ENCODE results near the gene ADAMTS17.

The ADAMTS17 gene

GRCh38 chr15:99984491-99985243 lies 357.1 kb downstream of the ADAMTS17 start:
- no peak overlapping the region for H3K18ac ChIP-seq (ENCODE audit: low read length)
- peaks cover 10% of the 10 kb centered on the region for H3K79me1 ChIP-seq (ENCODE audit: low read length)
- H2BK120ac ChIP-seq (ENCODE audit: insufficient read depth, low read length, poor library complexity) = no peak overlapping the region
- no peak overlapping the region for H3K9ac ChIP-seq (ENCODE audit: low read length)
- peaks cover 21 to 26% of the 10 kb centered on the region in 2 experiments for H3K4me1 ChIP-seq (ENCODE audit: control insufficient read depth in 1 of 2, insufficient read depth in 2 of 2, low read length in 2 of 2)
- H3K9me3 ChIP-seq (ENCODE audit: insufficient read depth, low read depth, low read length) = peaks cover 3% of the 10 kb centered on the region
- no peak overlapping the region for H3K4ac ChIP-seq (ENCODE audit: low read depth, low read length)
- H2AK5ac ChIP-seq (ENCODE audit: low read length) = peak overlapping the region; percentile 20
- no CpG with 5 or more reads among the region's 18 CpGs for WGBS (ENCODE audit: extremely low coverage, insufficient coverage, insufficient read length)
- no peak overlapping the region for H2BK12ac ChIP-seq (ENCODE audit: low read length)
- H3K23ac ChIP-seq (ENCODE audit: low read length) = no peak overlapping the region
- H3K4me2 ChIP-seq (ENCODE audit: low read length) = no peak overlapping the region
- H4K91ac ChIP-seq (ENCODE audit: low read depth, low read length) = no peak overlapping the region
- H2AFZ ChIP-seq (ENCODE audit: insufficient read depth, low read length, poor library complexity) = no peak overlapping the region
- no peak overlapping the region for H3K4me3 ChIP-seq (ENCODE audit: low read depth, low read length)
- H2BK5ac ChIP-seq (ENCODE audit: low read depth, low read length, poor library complexity) = peak overlapping the region; percentile 59
- no peaks in the 10 kb centered on the region for H3K27me3 ChIP-seq (ENCODE audit: insufficient read depth, low read length)
- H3K79me2 ChIP-seq (ENCODE audit: control insufficient read depth, insufficient read depth, low read length, poor library complexity) = no peaks in the 10 kb centered on the region
- DNase-seq = no peak
- H3K36me3 ChIP-seq (ENCODE audit: control insufficient read depth in 1 of 2, insufficient read depth in 2 of 2, low read length in 2 of 2) = no peaks in the 10 kb centered on the region
- H3K14ac ChIP-seq (ENCODE audit: low read length) = no peak overlapping the region
- peak overlapping the region; percentile 89 for H3K27ac ChIP-seq (ENCODE audit: low read depth, low read length)
- no peak overlapping the region for H4K12ac ChIP-seq (ENCODE audit: low read depth, low read length)
- H4K8ac ChIP-seq (ENCODE audit: low read depth, low read length) = no peak overlapping the region

- no peaks in the 10 kb centered on the region for H3K27me3 ChIP-seq (ENCODE audit: insufficient read depth, low read length)
- peak overlapping the region; percentile 75 for H4K91ac ChIP-seq (ENCODE audit: low read depth, low read length)
- WGBS (ENCODE audit: extremely low coverage, insufficient coverage, insufficient read length) = no CpG with 5 or more reads among the region's 17 CpGs
Observed at GRCh38 chr15:99983886-99984286, 357.9 kb downstream of the ADAMTS17 start.

GRCh38 chr15:99983171-99983885 lies 358.4 kb downstream of the ADAMTS17 start:
- peak overlapping the region; percentile 59 for H3K4me2 ChIP-seq (ENCODE audit: low read length)
- H3K79me1 ChIP-seq (ENCODE audit: low read length) = peaks cover 10% of the 10 kb centered on the region
- no peak for DNase-seq
- no peaks in the 10 kb centered on the region for H3K36me3 ChIP-seq (ENCODE audit: control insufficient read depth in 1 of 2, insufficient read depth in 2 of 2, low read length in 2 of 2)
- peak overlapping the region; percentile 9 for H2BK12ac ChIP-seq (ENCODE audit: low read length)
- peak overlapping the region; percentile 75 for H4K8ac ChIP-seq (ENCODE audit: low read depth, low read length)
- H3K18ac ChIP-seq (ENCODE audit: low read length) = peak overlapping the region; percentile 5
- H2AFZ ChIP-seq (ENCODE audit: insufficient read depth, low read length, poor library complexity) = no peak overlapping the region
- H3K4me1 ChIP-seq (ENCODE audit: control insufficient read depth in 1 of 2, insufficient read depth in 2 of 2, low read length in 2 of 2) = peaks cover 23 to 26% of the 10 kb centered on the region in 2 experiments
- H3K14ac ChIP-seq (ENCODE audit: low read length) = peak overlapping the region; percentile 16
- H4K91ac ChIP-seq (ENCODE audit: low read depth, low read length) = peak overlapping the region; percentile 75
- H3K9ac ChIP-seq (ENCODE audit: low read length) = no peak overlapping the region
- peak overlapping the region; percentile 89 for H3K27ac ChIP-seq (ENCODE audit: low read depth, low read length)
- H3K27me3 ChIP-seq (ENCODE audit: insufficient read depth, low read length) = no peaks in the 10 kb centered on the region
- H3K23ac ChIP-seq (ENCODE audit: low read length) = no peak overlapping the region
- no peak overlapping the region for H4K12ac ChIP-seq (ENCODE audit: low read depth, low read length)
- peak overlapping the region; percentile 59 for H2BK5ac ChIP-seq (ENCODE audit: low read depth, low read length, poor library complexity)
- no CpG with 5 or more reads among the region's 15 CpGs for WGBS (ENCODE audit: extremely low coverage, insufficient coverage, insufficient read length)
- no peak overlapping the region for H3K4ac ChIP-seq (ENCODE audit: low read depth, low read length)
- peak overlapping the region; percentile 31 for H3K4me3 ChIP-seq (ENCODE audit: low read depth, low read length)
- H2BK120ac ChIP-seq (ENCODE audit: insufficient read depth, low read length, poor library complexity) = peak overlapping the region; percentile 20
- no peaks in the 10 kb centered on the region for H3K9me3 ChIP-seq (ENCODE audit: insufficient read depth, low read depth, low read length)
- H3K79me2 ChIP-seq (ENCODE audit: control insufficient read depth, insufficient read depth, low read length, poor library complexity) = no peaks in the 10 kb centered on the region
- no peak overlapping the region for H2AK5ac ChIP-seq (ENCODE audit: low read length)

More at GRCh38 chr15:99983886-99984286, 357.9 kb downstream of the ADAMTS17 start:
- Histone ChIP-seq H3K4me1 (ENCODE audit: control insufficient read depth in 1 of 2, insufficient read depth in 2 of 2, low read length in 2 of 2) (peaks cover 21 to 26% of the 10 kb centered on the region in 2 experiments), H3K27ac (ENCODE audit: low read depth, low read length) (peak overlapping the region; percentile 89), H2BK5ac (ENCODE audit: low read depth, low read length, poor library complexity) (peak overlapping the region; percentile 59), H2BK12ac (ENCODE audit: low read length) (peak overlapping the region; percentile 58), H3K36me3 (ENCODE audit: control insufficient read depth in 1 of 2, insufficient read depth in 2 of 2, low read length in 2 of 2) (no peaks in the 10 kb centered on the region), H2AFZ (ENCODE audit: insufficient read depth, low read length, poor library complexity) (peak overlapping the region; percentile 30), H3K79me2 (ENCODE audit: control insufficient read depth, insufficient read depth, low read length, poor library complexity) (no peaks in the 10 kb centered on the region), H3K9me3 (ENCODE audit: insufficient read depth, low read depth, low read length) (peaks cover 3% of the 10 kb centered on the region), H3K4ac (ENCODE audit: low read depth, low read length) (no peak overlapping the region), H2AK5ac (ENCODE audit: low read length) (no peak overlapping the region), H3K79me1 (ENCODE audit: low read length) (peaks cover 10% of the 10 kb centered on the region), H4K8ac (ENCODE audit: low read depth, low read length) (peak overlapping the region; percentile 75), H3K18ac (ENCODE audit: low read length) (no peak overlapping the region), H3K23ac (ENCODE audit: low read length) (no peak overlapping the region), H3K4me3 (ENCODE audit: low read depth, low read length) (no peak overlapping the region), H3K4me2 (ENCODE audit: low read length) (peak overlapping the region; percentile 59), H4K12ac (ENCODE audit: low read depth, low read length) (no peak overlapping the region), H2BK120ac (ENCODE audit: insufficient read depth, low read length, poor library complexity) (peak overlapping the region; percentile 38), H3K14ac (ENCODE audit: low read length) (peak overlapping the region; percentile 16), H3K9ac (ENCODE audit: low read length) (no peak overlapping the region)
- no peak for DNase-seq

GRCh38 chr15:99982662-99983061 lies 359.1 kb downstream of the ADAMTS17 start:
- no peak overlapping the region for H2BK12ac ChIP-seq (ENCODE audit: low read length)
- H3K79me1 ChIP-seq (ENCODE audit: low read length) = peaks cover 10% of the 10 kb centered on the region
- no peak overlapping the region for H2BK120ac ChIP-seq (ENCODE audit: insufficient read depth, low read length, poor library complexity)
- peak overlapping the region; percentile 16 for H3K4me2 ChIP-seq (ENCODE audit: low read length)
- no peak overlapping the region for H3K14ac ChIP-seq (ENCODE audit: low read length)
- no peak overlapping the region for H3K4me3 ChIP-seq (ENCODE audit: low read depth, low read length)
- no peak overlapping the region for H3K18ac ChIP-seq (ENCODE audit: low read length)
- no peak overlapping the region for H4K12ac ChIP-seq (ENCODE audit: low read depth, low read length)
- no peak overlapping the region for H4K91ac ChIP-seq (ENCODE audit: low read depth, low read length)
- no peaks in the 10 kb centered on the region for H3K36me3 ChIP-seq (ENCODE audit: control insufficient read depth in 1 of 2, insufficient read depth in 2 of 2, low read length in 2 of 2)
- no peak overlapping the region for H3K9ac ChIP-seq (ENCODE audit: low read length)
- no peak overlapping the region for H2AK5ac ChIP-seq (ENCODE audit: low read length)
- no CpG with 5 or more reads among the region's 4 CpGs for WGBS (ENCODE audit: extremely low coverage, insufficient coverage, insufficient read length)
- no peak overlapping the region for H2BK5ac ChIP-seq (ENCODE audit: low read depth, low read length, poor library complexity)
- no peak for DNase-seq
- peaks cover 3% of the 10 kb centered on the region for H3K9me3 ChIP-seq (ENCODE audit: insufficient read depth, low read depth, low read length)
- no peak overlapping the region for H4K8ac ChIP-seq (ENCODE audit: low read depth, low read length)
- peaks cover 24 to 28% of the 10 kb centered on the region in 2 experiments for H3K4me1 ChIP-seq (ENCODE audit: control insufficient read depth in 1 of 2, insufficient read depth in 2 of 2, low read length in 2 of 2)
- H3K27ac ChIP-seq (ENCODE audit: low read depth, low read length) = no peak overlapping the region
- no peak overlapping the region for H2AFZ ChIP-seq (ENCODE audit: insufficient read depth, low read length, poor library complexity)
- no peaks in the 10 kb centered on the region for H3K79me2 ChIP-seq (ENCODE audit: control insufficient read depth, insufficient read depth, low read length, poor library complexity)
- no peak overlapping the region for H3K23ac ChIP-seq (ENCODE audit: low read length)
- H3K27me3 ChIP-seq (ENCODE audit: insufficient read depth, low read length) = no peaks in the 10 kb centered on the region
- no peak overlapping the region for H3K4ac ChIP-seq (ENCODE audit: low read depth, low read length)
